Left ventricle myocardium inferior (tissue), 1 donor: Measurements from ENCODE around the gene WDR20. TPM values are rescaled to one million over a fixed set of nuclear protein-coding genes. Genes with fewer than 3 reads are reported as not detected.

ENCODE experiments used
- DNase-seq: peaks from one replicate; pipeline ENCODE4 v3.0.0-alpha.2; 2020
- H3K27ac ChIP-seq: fragments of 200-600 bp; replicated peaks from 2 replicates; pipeline ENCODE4 v1.8.0; 2021
- H3K27me3 ChIP-seq: fragments of 200-600 bp; 2 replicates; pipeline ENCODE4 v1.8.0; 2021; ENCODE audit warnings: low read depth
- H3K36me3 ChIP-seq: fragments of 200-600 bp; 2 replicates; pipeline ENCODE4 v1.8.0; 2021
- H3K4me1 ChIP-seq: fragments of 200-600 bp; 2 replicates; pipeline ENCODE4 v1.8.0; 2021
- H3K4me3 ChIP-seq: fragments of 200-600 bp; 2 replicates; pipeline ENCODE4 v1.8.0; 2021; ENCODE audit warnings: mild to moderate bottlenecking, moderate library complexity
- H3K9me3 ChIP-seq: fragments of 200-600 bp; replicated peaks from 2 replicates; pipeline ENCODE4 v1.8.0; 2021
- intact Hi-C: fragments of 100-400 bp; cut with micrococcal nuclease; formaldehyde crosslinking; loops from one replicate; pipeline ENCODE4 v1.11.0; 2022
- total RNA-seq: library from RNA; stranded (reverse); fragmentation: NEBNext Ultra II Directional; extraction: Animal tissue kit (Norgen Biotek cat#: 25700); gene quantifications from one replicate; pipeline ENCODE4 v1.2.1, GENCODE V29; 2021
- TF ChIP-seq, protein P1 (sequence below): fragments of 200-600 bp; IDR thresholded peaks from 2 replicates; pipeline ENCODE4 v1.8.0; 2021; ENCODE audit warnings: antibody characterized with exemption, mild to moderate bottlenecking, borderline replicate concordance
- donor health status: DM: no; HTN: yes; CAD: no; lungs with severe emphysema.

Gene WDR20
- total RNA-seq, 1 donor from 2014 or later, result 20.9 TPM

DNA sequence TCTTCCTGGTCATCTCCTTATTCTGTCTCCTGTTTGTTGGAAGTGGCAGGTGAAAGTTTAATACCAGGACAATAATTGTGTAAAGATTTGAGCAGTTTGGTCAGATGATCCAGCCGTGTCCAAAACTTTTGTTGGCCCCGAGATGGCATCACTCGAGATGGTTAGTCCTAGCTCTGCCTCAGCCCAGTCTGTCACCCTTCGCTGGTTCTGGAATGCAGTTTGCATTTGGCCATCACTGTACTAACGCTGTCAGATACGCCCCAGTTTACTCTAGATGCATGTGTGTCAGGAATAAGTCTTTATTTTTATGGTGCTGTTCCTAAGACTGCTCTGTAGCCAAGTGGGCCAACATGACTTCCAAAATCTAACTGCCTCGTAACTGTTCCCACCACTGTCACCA, 85.7 kb downstream of the WDR20 start:
- H3K9me3 ChIP-seq, result no peaks in the 10 kb centered on the region
- intact Hi-C loops, result no loop called here
- H3K4me1 ChIP-seq, result peaks cover 20% of the 10 kb centered on the region

GRCh38 chr14:102225936-102226335, 86.2 kb downstream of the WDR20 start:
- no peak for DNase-seq
- H3K36me3 ChIP-seq, result peaks cover 35% of the 10 kb centered on the region
- H3K4me1 ChIP-seq, result peaks cover 15% of the 10 kb centered on the region
- intact Hi-C loops, result no loop called here
- H3K27ac ChIP-seq, result no peak overlapping the region
- TF ChIP-seq, protein P1, sequence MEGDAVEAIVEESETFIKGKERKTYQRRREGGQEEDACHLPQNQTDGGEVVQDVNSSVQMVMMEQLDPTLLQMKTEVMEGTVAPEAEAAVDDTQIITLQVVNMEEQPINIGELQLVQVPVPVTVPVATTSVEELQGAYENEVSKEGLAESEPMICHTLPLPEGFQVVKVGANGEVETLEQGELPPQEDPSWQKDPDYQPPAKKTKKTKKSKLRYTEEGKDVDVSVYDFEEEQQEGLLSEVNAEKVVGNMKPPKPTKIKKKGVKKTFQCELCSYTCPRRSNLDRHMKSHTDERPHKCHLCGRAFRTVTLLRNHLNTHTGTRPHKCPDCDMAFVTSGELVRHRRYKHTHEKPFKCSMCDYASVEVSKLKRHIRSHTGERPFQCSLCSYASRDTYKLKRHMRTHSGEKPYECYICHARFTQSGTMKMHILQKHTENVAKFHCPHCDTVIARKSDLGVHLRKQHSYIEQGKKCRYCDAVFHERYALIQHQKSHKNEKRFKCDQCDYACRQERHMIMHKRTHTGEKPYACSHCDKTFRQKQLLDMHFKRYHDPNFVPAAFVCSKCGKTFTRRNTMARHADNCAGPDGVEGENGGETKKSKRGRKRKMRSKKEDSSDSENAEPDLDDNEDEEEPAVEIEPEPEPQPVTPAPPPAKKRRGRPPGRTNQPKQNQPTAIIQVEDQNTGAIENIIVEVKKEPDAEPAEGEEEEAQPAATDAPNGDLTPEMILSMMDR, result no peak
- H3K4me3 ChIP-seq, result no peak overlapping the region
- H3K9me3 ChIP-seq, result no peaks in the 10 kb centered on the region
- no peaks in the 10 kb centered on the region for H3K27me3 ChIP-seq

More for the DNA sequence above, 85.7 kb downstream of the WDR20 start:
- Histone ChIP-seq H3K27ac (no peak overlapping the region), H3K36me3 (peaks cover 31% of the 10 kb centered on the region), H3K27me3 (no peaks in the 10 kb centered on the region), H3K4me3 (no peak overlapping the region)
- no peak for DNase-seq
- TF ChIP-seq, protein P1, result no peak

DNA sequence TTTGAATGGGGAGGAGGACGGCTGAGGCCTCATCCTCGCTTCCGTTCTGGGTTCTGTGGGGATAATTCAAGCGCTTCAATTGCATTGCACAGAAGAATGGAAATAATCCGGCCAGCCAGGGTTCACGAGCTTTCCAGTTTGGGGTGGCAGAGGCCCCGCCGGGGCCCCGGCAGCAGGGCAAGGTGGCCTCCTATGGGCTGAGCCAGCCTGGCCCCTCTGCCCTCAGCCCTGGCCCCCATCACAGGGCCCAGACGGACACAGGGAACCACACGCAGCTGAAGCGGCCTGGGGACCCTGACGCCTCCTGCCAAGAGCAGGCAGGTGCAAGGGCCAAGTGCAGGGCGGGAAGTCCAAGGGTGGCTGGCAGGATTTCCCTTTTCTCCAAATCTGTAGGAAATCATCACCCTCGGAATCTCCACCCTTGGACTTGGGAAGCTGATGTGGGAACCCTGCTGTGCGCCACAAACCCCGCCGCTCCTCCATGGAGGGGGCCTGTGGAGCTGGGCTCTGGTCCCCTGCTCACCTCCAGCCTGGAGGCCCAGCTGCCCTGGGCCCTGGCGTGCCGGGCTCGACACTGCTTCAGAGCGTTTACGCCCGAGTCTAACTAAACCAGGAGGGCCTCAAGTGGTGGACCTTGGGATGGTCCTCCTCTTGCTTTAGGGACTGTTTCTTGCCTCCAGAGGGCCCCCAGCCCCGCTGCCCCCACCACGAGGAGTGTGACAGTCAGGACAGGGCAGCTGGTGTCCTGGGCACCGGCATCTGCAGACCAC, 86.8 kb downstream of the WDR20 start:
- DNase-seq, result no peak
- H3K4me3 ChIP-seq, result no peak overlapping the region
- peaks cover 39% of the 10 kb centered on the region for H3K36me3 ChIP-seq
- no peaks in the 10 kb centered on the region for H3K9me3 ChIP-seq
- intact Hi-C loops, result no loop called here
- no peaks in the 10 kb centered on the region for H3K27me3 ChIP-seq
- H3K4me1 ChIP-seq, result peaks cover 10% of the 10 kb centered on the region
- TF ChIP-seq, protein P1, result no peak
- no peak overlapping the region for H3K27ac ChIP-seq

GRCh38 chr14:102227184-102227964, 87.7 kb downstream of the WDR20 start:
- Histone ChIP-seq H3K27me3 (no peaks in the 10 kb centered on the region), H3K9me3 (no peaks in the 10 kb centered on the region), H3K4me1 (peaks cover 10% of the 10 kb centered on the region), H3K27ac (no peak overlapping the region), H3K4me3 (peak overlapping the region; percentile 40), H3K36me3 (peaks cover 44% of the 10 kb centered on the region)
- TF ChIP-seq, protein P1, result no peak
- intact Hi-C loops, result no loop called here
- DNase-seq, result no peak

DNA sequence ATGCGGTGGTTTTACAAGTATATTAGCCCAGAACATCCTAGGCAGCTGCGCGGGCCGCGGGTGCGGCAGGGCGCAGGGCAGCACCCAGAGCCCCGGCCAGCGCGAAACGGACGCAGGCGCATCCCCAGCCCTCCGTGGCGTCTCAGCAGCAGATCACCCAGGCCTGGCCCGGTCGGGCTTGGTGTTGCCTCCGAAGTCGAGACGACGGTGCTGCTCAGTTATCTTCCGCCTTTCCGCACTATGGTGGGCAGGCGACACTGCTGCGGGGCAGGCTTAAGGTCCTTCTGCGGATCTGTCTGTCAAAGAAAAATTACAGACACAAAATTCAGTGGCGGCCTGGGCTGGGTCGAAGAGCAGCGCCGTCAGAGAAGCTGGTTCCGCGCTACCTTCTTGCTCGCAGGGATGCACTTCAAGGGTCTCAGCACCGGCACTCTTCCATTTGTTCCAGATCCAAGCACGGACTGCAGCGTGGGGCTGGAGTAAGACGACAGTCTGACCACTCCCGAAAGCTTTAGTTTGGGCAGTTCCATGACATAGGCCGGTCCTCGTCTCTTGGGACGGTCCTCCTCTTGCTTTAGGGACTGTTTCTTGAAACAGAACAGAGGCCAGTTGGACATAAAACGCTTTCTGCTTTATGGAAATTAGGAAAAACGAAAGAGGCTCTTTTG, 89.5 kb downstream of the WDR20 start:
- H3K27ac ChIP-seq, result no peak overlapping the region
- TF ChIP-seq, protein P1, result no peak
- H3K36me3 ChIP-seq, result peaks cover 38% of the 10 kb centered on the region
- no peak overlapping the region for H3K4me3 ChIP-seq
- DNase-seq, result no peak
- no peaks in the 10 kb centered on the region for H3K27me3 ChIP-seq
- H3K4me1 ChIP-seq, result peaks cover 10% of the 10 kb centered on the region
- no peaks in the 10 kb centered on the region for H3K9me3 ChIP-seq
- intact Hi-C loops, result no loop called here
